Measurements from ENCODE around the gene PHKG1.

DNA sequence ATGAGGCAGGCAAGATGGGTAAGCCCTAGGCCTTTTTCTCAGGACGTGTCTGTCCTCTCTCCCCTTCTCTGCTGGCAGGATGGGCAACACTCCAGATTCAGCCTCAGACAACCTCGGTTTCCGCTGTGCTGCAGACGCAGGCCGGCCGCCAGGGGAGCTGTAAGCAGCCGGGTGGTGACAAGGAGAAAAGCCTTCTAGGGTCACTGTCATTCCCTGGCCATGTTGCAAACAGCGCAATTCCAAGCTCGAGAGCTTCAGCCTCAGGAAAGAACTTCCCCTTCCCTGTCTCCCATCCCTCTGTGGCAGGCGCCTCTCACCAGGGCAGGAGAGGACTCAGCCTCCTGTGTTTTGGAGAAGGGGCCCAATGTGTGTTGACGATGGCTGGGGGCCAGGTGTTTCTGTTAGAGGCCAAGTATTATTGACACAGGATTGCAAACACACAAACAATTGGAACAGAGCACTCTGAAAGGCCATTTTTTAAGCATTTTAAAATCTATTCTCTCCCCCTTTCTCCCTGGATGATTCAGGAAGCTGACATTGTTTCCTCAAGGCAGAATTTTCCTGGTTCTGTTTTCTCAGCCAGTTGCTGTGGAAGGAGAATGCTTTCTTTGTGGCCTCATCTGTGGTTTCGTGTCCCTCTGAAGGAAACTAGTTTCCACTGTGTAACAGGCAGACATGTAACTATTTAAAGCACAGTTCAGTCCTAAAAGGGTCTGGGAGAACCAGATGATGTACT, 13.1 kb downstream of the PHKG1 start:
- TF ChIP-seq POLR2AphosphoS5 (IDR thresholded peaks at IDR 0.05) (peak in 2 of 3 donors; percentile 26 to 55), CTCF (IDR thresholded peaks at IDR 0.05) (peak; percentile 73 to 84 (median 82)), POLR2A (IDR thresholded peaks at IDR 0.05) (no peak)

Measured in breast epithelium (tissue), 3 donors.